IMR-90 (cell line): ENCODE results near the gene ZNF778. TPM values are rescaled to one million over a fixed set of nuclear protein-coding genes. Genes with fewer than 3 reads are reported as not detected.
"Not testable (repeated sequence)": the region's sequence is repeated elsewhere in the genome, so short reads cannot be mapped to it uniquely, and the experiment has no call there.

Experiments
- ATAC-seq: fragments of 200-7000 bp; cut with Tn5 transposase; 2 replicates; pipeline ENCODE4 v1.9.1; 2020; ENCODE audit warnings: low read depth, mild to moderate bottlenecking, moderate library complexity
- BruUV-seq: library from RNA; stranded (reverse); fragments of 400-500 nt; replicated peaks from 2 replicates; lab custom pipeline; 2021; lab: Mats Ljungman, UMichigan
- CTCF ChIA-PET: fragments of 300-600 bp; formaldehyde crosslinking; extraction: SDS; loops from one replicate; lab custom pipeline; 2021; ENCODE audit warnings: antibody characterized with exemption; lab: Yijun Ruan, JAX
- POLR2A ChIA-PET: fragments of 300-600 bp; sonication (Branson Sonifier 250); formaldehyde crosslinking; loops from one replicate; lab custom pipeline; 2022; ENCODE audit warnings: antibody characterized with exemption; ENCODE audit not compliant: unreplicated experiment; lab: Charles Lee
- DNase-seq: peaks from one replicate; pipeline ENCODE4 v3.0.0; 2013
- H2AFZ ChIP-seq: replicated peaks from 2 replicates; pipeline ENCODE3; 2013; ENCODE audit warnings: low read length, mild to moderate bottlenecking; ENCODE audit not compliant: poor library complexity
- H2AK5ac ChIP-seq: 2 replicates; pipeline ENCODE4 v1.6.1; 2013; ENCODE audit warnings: low read depth, low read length, inconsistent platforms
- H2AK9ac ChIP-seq: replicated peaks from 2 replicates; pipeline ENCODE3; 2013; ENCODE audit warnings: mild to moderate bottlenecking, low read depth, low read length, moderate library complexity; ENCODE audit not compliant: poor library complexity
- H2BK120ac ChIP-seq: 2 replicates; pipeline ENCODE4 v1.6.1; 2013; ENCODE audit warnings: low read depth, low read length, inconsistent platforms
- H2BK15ac ChIP-seq: 3 replicates; pipeline ENCODE4 v1.6.1; 2013; ENCODE audit warnings: low read depth, low read length, inconsistent platforms
- H2BK20ac ChIP-seq: 2 replicates; pipeline ENCODE4 v1.6.1; 2013; ENCODE audit warnings: low read depth, mild to moderate bottlenecking, inconsistent platforms, low read length, moderate library complexity
- H2BK5ac ChIP-seq: 2 replicates; pipeline ENCODE4 v1.6.1; 2013; ENCODE audit warnings: mild to moderate bottlenecking, low read depth, low read length, inconsistent platforms; ENCODE audit not compliant: poor library complexity, severe bottlenecking
- H3K14ac ChIP-seq: replicated peaks from 2 replicates; pipeline ENCODE4 v1.6.1; 2013; ENCODE audit warnings: low read depth, low read length, inconsistent platforms
- H3K18ac ChIP-seq: 2 replicates; pipeline ENCODE4 v1.6.1; 2013; ENCODE audit warnings: low read depth, low read length, control low read depth
- H3K23ac ChIP-seq: 2 replicates; pipeline ENCODE4 v1.6.1; 2013; ENCODE audit warnings: low read depth, low read length, inconsistent platforms
- H3K27ac ChIP-seq: 2 replicates; pipeline ENCODE4 v1.5.1; 2013; ENCODE audit warnings: mild to moderate bottlenecking, control low read depth, low read length; ENCODE audit not compliant: insufficient read depth
- H3K27me3 ChIP-seq: 2 replicates; pipeline ENCODE4 v1.6.1; 2013; ENCODE audit warnings: low read length; ENCODE audit not compliant: control insufficient read depth, insufficient read depth
- H3K36me3 ChIP-seq: 2 replicates; pipeline ENCODE4 v1.6.1; 2013; ENCODE audit warnings: low read length, mixed read lengths; ENCODE audit not compliant: control insufficient read depth, insufficient read depth
- H3K4ac ChIP-seq: 2 replicates; pipeline ENCODE4 v1.6.1; 2013; ENCODE audit warnings: low read depth, low read length, inconsistent platforms
- H3K4me1 ChIP-seq: 2 replicates; pipeline ENCODE4 v1.6.1; 2013; ENCODE audit warnings: low read length, mixed read lengths; ENCODE audit not compliant: control insufficient read depth, insufficient read depth
- H3K4me2 ChIP-seq: 2 replicates; pipeline ENCODE4 v1.6.1; 2013; ENCODE audit warnings: low read depth, mild to moderate bottlenecking, control low read depth, low read length, moderate library complexity
- H3K4me3 ChIP-seq: 2 replicates; pipeline ENCODE4 v1.5.1; 2013; ENCODE audit warnings: low read depth, mild to moderate bottlenecking, control low read depth, low read length, moderate library complexity; ENCODE audit not compliant: insufficient read depth
- H3K56ac ChIP-seq: 2 replicates; pipeline ENCODE4 v1.6.1; 2013; ENCODE audit warnings: low read length, inconsistent platforms; ENCODE audit not compliant: insufficient read depth; ENCODE audit errors: extremely low read depth
- H3K79me1 ChIP-seq, 2 experiments: 2 replicates each; pipeline ENCODE4 v1.6.1; 2013; ENCODE audit warnings: low read length in 2 of 2, inconsistent platforms in 1 of 2, low read depth in 1 of 2
- H3K9ac ChIP-seq: 2 replicates; pipeline ENCODE4 v1.6.1; 2013; ENCODE audit warnings: low read depth, low read length, control low read depth
- H3K9me1 ChIP-seq: 2 replicates; pipeline ENCODE4 v1.6.1; 2013; ENCODE audit warnings: low read length, inconsistent platforms; ENCODE audit not compliant: insufficient read depth
- H3K9me3 ChIP-seq: 2 replicates; pipeline ENCODE4 v1.6.1; 2013; ENCODE audit warnings: low read length; ENCODE audit not compliant: control insufficient read depth, insufficient read depth
- H4K20me1 ChIP-seq: 2 replicates; pipeline ENCODE4 v1.6.1; 2013; ENCODE audit warnings: low read length, inconsistent platforms; ENCODE audit not compliant: insufficient read depth
- H4K5ac ChIP-seq: 2 replicates; pipeline ENCODE4 v1.6.1; 2013; ENCODE audit warnings: mild to moderate bottlenecking, low read depth, low read length, control low read depth
- H4K8ac ChIP-seq, 2 experiments: 2 replicates each; pipeline ENCODE4 v1.6.1; 2013; ENCODE audit warnings: low read depth in 2 of 2, low read length in 2 of 2, control low read depth in 1 of 2, inconsistent platforms in 1 of 2
- H4K91ac ChIP-seq: 2 replicates; pipeline ENCODE4 v1.6.1; 2013; ENCODE audit warnings: low read depth, low read length, inconsistent platforms; ENCODE audit not compliant: insufficient read depth
- WGBS, 2 experiments: methylation state at CpG; one replicate each; pipeline versions ENCODE4 v1.1.5 to v1.1.7; 2013; ENCODE audit warnings: missing lambda C conversion rate in 2 of 2; ENCODE audit not compliant: insufficient read length in 1 of 2; ENCODE audit errors: extremely low coverage in 2 of 2; 5-methylcytosine and 5-hydroxymethylcytosine counted together
- dilution Hi-C: fragments of 300-500 bp; cut with HindIII; formaldehyde crosslinking; loops from one replicate; pipeline ENCODE4 v1.14.3; 2018; ENCODE audit warnings: low sequenced_read_pairs; ENCODE audit not compliant: unreplicated experiment
- in situ Hi-C: fragments of 300-500 bp; cut with MboI; formaldehyde crosslinking; loops from 3 replicates; pipeline ENCODE4 v1.14.3; 2019; ENCODE audit warnings: low sequenced_read_pairs, inconsistent platforms, mixed read lengths
- intact Hi-C: fragments of 100-400 bp; cut with micrococcal nuclease; formaldehyde crosslinking; loops from 2 replicates; pipeline ENCODE4 v1.10.0; 2022
- polyA plus RNA-seq, 3 experiments: library from polyadenylated mRNA; depleted of rRNA; stranded (reverse); fragments of >200 nt; gene quantifications; 2 replicates each; pipeline ENCODE4 v1.2.3, GENCODE V29; 2012; ENCODE audit warnings: low replicate concordance in 1 of 3
- total RNA-seq: library from RNA; depleted of rRNA; stranded (reverse); fragments of >200 nt; gene quantifications from 2 replicates; pipeline ENCODE4 v1.2.3, GENCODE V29; 2012

ZNF778 gene
- total and polyA plus RNA-seq, 2 of the 4 experiments (the other 2 are of a cell fraction) = 5.6 to 9.9 TPM

DNA sequence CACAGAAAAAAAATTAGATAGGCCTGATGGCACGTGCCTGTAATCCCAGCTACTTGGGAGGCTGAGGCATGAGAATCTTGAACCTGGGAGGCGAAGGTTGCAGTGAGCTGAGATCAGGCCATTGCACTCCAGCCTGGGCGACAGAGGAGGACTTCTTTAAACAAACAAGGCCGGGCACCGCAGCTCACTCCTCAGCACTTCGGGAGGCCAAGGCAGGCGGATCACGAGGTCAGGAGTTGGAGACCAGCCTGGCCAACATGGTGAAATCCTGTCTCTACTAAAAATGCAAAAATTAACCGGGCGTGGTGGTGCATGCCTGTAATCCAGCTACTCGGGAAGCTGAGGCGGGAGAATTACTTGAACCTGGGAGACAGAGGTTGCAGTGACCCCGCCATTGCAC, 26.8 kb downstream of the ZNF778 start:
- H2BK120ac ChIP-seq, H2AK5ac ChIP-seq, H4K91ac ChIP-seq, H3K27ac ChIP-seq, DNase-seq, H2BK5ac ChIP-seq, H3K9me3 ChIP-seq, H3K4me1 ChIP-seq, H4K8ac ChIP-seq, in situ Hi-C loops, dilution Hi-C loops, H3K23ac ChIP-seq, H3K14ac ChIP-seq, H2BK15ac ChIP-seq, H3K18ac ChIP-seq, H3K9me1 ChIP-seq, BruUV-seq, H3K36me3 ChIP-seq, H2AFZ ChIP-seq, H2AK9ac ChIP-seq, H2BK20ac ChIP-seq, intact Hi-C loops, ATAC-seq, H3K4me2 ChIP-seq, H4K20me1 ChIP-seq, H3K4ac ChIP-seq, CTCF ChIA-PET, H3K9ac ChIP-seq, H4K5ac ChIP-seq, H3K56ac ChIP-seq, H3K4me3 ChIP-seq, POLR2A ChIA-PET, H3K27me3 ChIP-seq: not testable (repeated sequence)
- peaks cover 5 to 16% of the 10 kb centered on the region in 2 experiments; a peak in 3 of 4 replicates for H3K79me1 ChIP-seq
- 90% methylated on average over 3 of the region's 13 CpGs; no CpG with 5 or more reads in 1 of the 2 experiments for WGBS, 2 experiments
